Body of pancreas (tissue), 4 donors: ENCODE measurements around the gene SKIC2. TPM values are rescaled to one million over a fixed set of nuclear protein-coding genes. Genes with fewer than 3 reads are reported as not detected.

ENCODE experiments used
- ATAC-seq: fragments of 150-250 bp; one replicate; pipeline ENCODE4 v1.9.1; 2016
- DNase-seq, 4 donors: peaks; one replicate each; pipeline ENCODE4 v3.0.0-alpha.2; 2019
- H3K27ac ChIP-seq, 4 donors: fragments of 200-600 bp; sonication (generic); 1 replicate in 3 of 4; 2 replicates in 1 of 4; pipeline versions ENCODE4 v1.5.1 to v1.6.1; 2016 to 2019; ENCODE audit warnings: mild to moderate bottlenecking in 1 of 4, mixed read lengths in 1 of 4, moderate library complexity in 1 of 4
- H3K27me3 ChIP-seq, 2 donors: fragments of 200-600 bp; sonication (generic); one replicate each; pipeline ENCODE4 v1.6.0; 2016; ENCODE audit warnings: mild to moderate bottlenecking in 1 of 2
- H3K36me3 ChIP-seq, 2 donors: fragments of 200-600 bp; sonication (generic); replicated peaks in 1 of 2; 2 replicates each; pipeline ENCODE4 v1.5.1; 2016; ENCODE audit warnings: low read depth in 2 of 2; ENCODE audit not compliant: insufficient read depth in 1 of 2
- H3K4me1 ChIP-seq: fragments of 200-600 bp; sonication (generic); one replicate; pipeline ENCODE4 v1.6.0; 2016
- H3K4me3 ChIP-seq, 2 donors: fragments of 200-600 bp; sonication (generic); 1 replicate in 1 of 2; 2 replicates in 1 of 2; pipeline ENCODE4 v1.5.1; 2016 to 2019
- H3K9me3 ChIP-seq, 3 donors: fragments of 200-600 bp; sonication (generic); 1 replicate in 2 of 3; 2 replicates in 1 of 3; pipeline ENCODE4 v1.5.1; 2016
- POLR2A ChIP-seq, 3 donors: fragments of 450-650 bp; IDR thresholded peaks; one replicate each; pipeline ENCODE4 v1.6.1; 2016; ENCODE audit warnings: antibody characterized with exemption in 3 of 3, mild to moderate bottlenecking in 2 of 3
- WGBS, 2 donors: methylation state at CpG; one replicate each; pipeline ENCODE4 v1.1.5; 2017; 5-methylcytosine and 5-hydroxymethylcytosine counted together
- intact Hi-C: fragments of 100-400 bp; cut with DNase I; formaldehyde crosslinking; loops from one replicate; pipeline ENCODE4 v1.15.1; 2023
- total RNA-seq, 2 donors: library from RNA; depleted of rRNA; stranded (reverse); fragments of >200 nt; gene quantifications; one replicate each; pipeline ENCODE4 v1.1.0, GENCODE V29; 2016
- TF ChIP-seq, protein P1 (sequence below), 7 experiments: fragments of 450-650 bp in 4 of 7; fragments of 200-600 bp in 3 of 7; sonication (generic) in 3 of 7; IDR thresholded peaks; one replicate each; pipeline ENCODE4 v1.5.1; 2016 to 2019; ENCODE audit warnings: antibody characterized with exemption in 7 of 7

Gene SKIC2
- total RNA-seq, 2 donors from 2014 or later: 30.9 to 52.1 TPM

GRCh38 chr6:31945154-31945506 lies 13.8 kb upstream of the SKIC2 start:
- Histone ChIP-seq H3K4me3 (no peak overlapping the region), H3K4me1 (peaks cover 21% of the 10 kb centered on the region), H3K36me3 (no peaks in the 10 kb centered on the region), H3K9me3 (no peaks in the 10 kb centered on the region), H3K27me3 (no peaks in the 10 kb centered on the region), H3K27ac (peak overlapping the region; percentile 86 to 88 (median 87))
- intact Hi-C loops: no loop called here
- 65 to 71% methylated on average over 9 of the region's 9 CpGs for WGBS, 2 donors
- DNase-seq: no peak
- ATAC-seq: no peak
- no peak for TF ChIP-seq POLR2A (IDR thresholded peaks at IDR 0.05)
- TF ChIP-seq, protein P1, sequence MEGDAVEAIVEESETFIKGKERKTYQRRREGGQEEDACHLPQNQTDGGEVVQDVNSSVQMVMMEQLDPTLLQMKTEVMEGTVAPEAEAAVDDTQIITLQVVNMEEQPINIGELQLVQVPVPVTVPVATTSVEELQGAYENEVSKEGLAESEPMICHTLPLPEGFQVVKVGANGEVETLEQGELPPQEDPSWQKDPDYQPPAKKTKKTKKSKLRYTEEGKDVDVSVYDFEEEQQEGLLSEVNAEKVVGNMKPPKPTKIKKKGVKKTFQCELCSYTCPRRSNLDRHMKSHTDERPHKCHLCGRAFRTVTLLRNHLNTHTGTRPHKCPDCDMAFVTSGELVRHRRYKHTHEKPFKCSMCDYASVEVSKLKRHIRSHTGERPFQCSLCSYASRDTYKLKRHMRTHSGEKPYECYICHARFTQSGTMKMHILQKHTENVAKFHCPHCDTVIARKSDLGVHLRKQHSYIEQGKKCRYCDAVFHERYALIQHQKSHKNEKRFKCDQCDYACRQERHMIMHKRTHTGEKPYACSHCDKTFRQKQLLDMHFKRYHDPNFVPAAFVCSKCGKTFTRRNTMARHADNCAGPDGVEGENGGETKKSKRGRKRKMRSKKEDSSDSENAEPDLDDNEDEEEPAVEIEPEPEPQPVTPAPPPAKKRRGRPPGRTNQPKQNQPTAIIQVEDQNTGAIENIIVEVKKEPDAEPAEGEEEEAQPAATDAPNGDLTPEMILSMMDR (IDR thresholded peaks at IDR 0.05): no peak

- no peaks in the 10 kb centered on the region for H3K9me3 ChIP-seq
- WGBS, 2 donors: 31 to 36% methylated on average over 8 to 11 of the region's 11 CpGs
- TF ChIP-seq, protein P1 (IDR thresholded peaks at IDR 0.05): no peak
- peak in 2 of 3 donors; percentile 71 to 83 for TF ChIP-seq POLR2A (IDR thresholded peaks at IDR 0.05)
- no peaks in the 10 kb centered on the region for H3K27me3 ChIP-seq
- peaks cover 16% of the 10 kb centered on the region for H3K4me1 ChIP-seq
- H3K27ac ChIP-seq: peak within 1 kb of the TSS; percentile 86 to 88 (median 87)
- no peak within 1 kb of the TSS for H3K4me3 ChIP-seq
- H3K36me3 ChIP-seq: no peaks in the 10 kb centered on the region
- ATAC-seq (peak; percentile 87), DNase-seq (peak; percentile 66 to 91 (median 79))
- intact Hi-C loops: no loop called here
Observed at GRCh38 chr6:31945507-31946369, 13.2 kb upstream of the SKIC2 start, which contains the start of gene CFB. CFB (plus strand) TSS chr6:31946095; CDS start chr6:31946222, 127 bp downstream.

DNA sequence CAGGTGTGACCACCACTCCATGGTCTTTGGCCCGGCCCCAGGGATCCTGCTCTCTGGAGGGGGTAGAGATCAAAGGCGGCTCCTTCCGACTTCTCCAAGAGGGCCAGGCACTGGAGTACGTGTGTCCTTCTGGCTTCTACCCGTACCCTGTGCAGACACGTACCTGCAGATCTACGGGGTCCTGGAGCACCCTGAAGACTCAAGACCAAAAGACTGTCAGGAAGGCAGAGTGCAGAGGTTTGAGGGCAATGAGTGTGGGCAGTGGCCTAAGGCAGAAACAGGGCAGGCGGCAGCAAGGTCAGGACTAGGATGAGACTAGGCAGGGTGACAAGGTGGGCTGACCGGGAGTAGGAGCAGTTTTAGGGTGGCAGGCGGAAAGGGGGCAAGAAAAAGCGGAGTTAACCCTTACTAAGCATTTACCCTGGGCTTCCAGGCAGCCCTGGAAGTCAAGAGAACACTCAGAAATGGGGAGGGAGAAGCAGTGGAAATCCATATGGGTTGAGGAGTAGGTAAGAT lies 12.5 kb upstream of the SKIC2 start:
- Histone ChIP-seq H3K4me3 (no peak overlapping the region), H3K27me3 (no peaks in the 10 kb centered on the region), H3K36me3 (no peaks in the 10 kb centered on the region), H3K27ac (peak overlapping the region; percentile 86 to 88 (median 87)), H3K9me3 (no peaks in the 10 kb centered on the region), H3K4me1 (peaks cover 16% of the 10 kb centered on the region)
- WGBS, 2 donors: 56 to 81% methylated on average over 11 of the region's 11 CpGs
- no peak for TF ChIP-seq POLR2A (IDR thresholded peaks at IDR 0.05)
- TF ChIP-seq, protein P1 (IDR thresholded peaks at IDR 0.05): no peak
- ATAC-seq: no peak
- intact Hi-C loops: no loop called here
- DNase-seq: no peak

DNA sequence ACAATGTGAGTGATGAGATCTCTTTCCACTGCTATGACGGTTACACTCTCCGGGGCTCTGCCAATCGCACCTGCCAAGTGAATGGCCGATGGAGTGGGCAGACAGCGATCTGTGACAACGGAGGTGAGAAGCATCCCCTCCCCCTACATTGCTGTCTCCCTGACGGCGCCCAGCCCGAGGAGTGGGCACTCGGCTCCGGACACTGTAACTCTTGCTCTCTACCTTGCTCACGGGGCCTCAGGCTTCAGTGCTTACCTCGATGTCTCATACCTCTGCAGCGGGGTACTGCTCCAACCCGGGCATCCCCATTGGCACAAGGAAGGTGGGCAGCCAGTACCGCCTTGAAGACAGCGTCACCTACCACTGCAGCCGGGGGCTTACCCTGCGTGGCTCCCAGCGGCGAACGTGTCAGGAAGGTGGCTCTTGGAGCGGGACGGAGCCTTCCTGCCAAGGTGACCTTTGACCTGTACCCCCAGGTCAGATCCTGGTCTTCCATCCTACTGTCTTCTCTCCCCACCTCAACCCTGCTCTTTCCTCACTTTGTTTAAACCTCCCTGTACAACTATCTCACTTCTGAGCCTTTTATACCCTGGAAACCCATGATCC lies 11.8 kb upstream of the SKIC2 start:
- intact Hi-C loops: no loop called here
- Histone ChIP-seq H3K36me3 (no peaks in the 10 kb centered on the region), H3K27ac (peak overlapping the region in 2 of 4 donors; percentile 88), H3K9me3 (no peaks in the 10 kb centered on the region), H3K4me3 (no peak overlapping the region), H3K27me3 (no peaks in the 10 kb centered on the region), H3K4me1 (peaks cover 16% of the 10 kb centered on the region)
- no peak for DNase-seq
- no peak for TF ChIP-seq POLR2A (IDR thresholded peaks at IDR 0.05)
- TF ChIP-seq, protein P1 (IDR thresholded peaks at IDR 0.05): no peak
- WGBS, 2 donors: 75 to 85% methylated on average over 22 to 24 of the region's 24 CpGs
- ATAC-seq: no peak
